A549 (cell line): ENCODE results near the gene GPR78. TPM values are rescaled to one million over a fixed set of nuclear protein-coding genes. Genes with fewer than 3 reads are reported as not detected.

Experiments used
- ATAC-seq, 2 experiments: fragments of 200-7000 bp in 1 of 2; fragments of >200 bp in 1 of 2; cut with Nextera tagmentation in 1 of 2; cut with Tn5 transposase in 1 of 2; 3 replicates each; pipeline versions ENCODE4 v1.8.0 to v1.9.1; 2018 to 2020; ENCODE audit warnings: mild to moderate bottlenecking in 1 of 2, moderate library complexity in 1 of 2
- CTCF ChIA-PET: fragments of 300-600 bp; sonication (Branson Sonifier 250); formaldehyde crosslinking; extraction: SDS; loops from one replicate; lab custom pipeline; 2021; ENCODE audit warnings: antibody characterized with exemption, inconsistent platforms; lab: Yijun Ruan, JAX
- POLR2A ChIA-PET: fragments of 350-600 bp; formaldehyde crosslinking; extraction: SDS; loops from one replicate; lab custom pipeline; 2021; ENCODE audit warnings: antibody characterized with exemption, inconsistent platforms; lab: Yijun Ruan, JAX
- DNase-seq, 2 experiments: peaks; one replicate each; pipeline versions ENCODE4 v3.0.0 to v3.0.0-alpha.2; 2011 to 2016; ENCODE audit warnings: low read depth in 1 of 2, low spot score in 1 of 2
- FAIRE-seq: peaks from 2 replicates; lab custom pipeline; 2011; peaks lifted over from hg19 to GRCh38; lab: Jason Lieb, UNC
- H3K27ac ChIP-seq, 2 experiments: fragments of >200 bp; sonication (Bioruptor Twin); formaldehyde crosslinking; 3 replicates each; pipeline ENCODE4 v1.5.1; 2016 to 2017
- H3K4me1 ChIP-seq: fragments of >200 bp; sonication (Bioruptor Twin); formaldehyde crosslinking; 3 replicates; pipeline ENCODE4 v1.6.1; 2016
- H3K4me2 ChIP-seq: fragments of >200 bp; sonication (Bioruptor Twin); formaldehyde crosslinking; 3 replicates; pipeline ENCODE4 v1.6.1; 2016
- H3K4me3 ChIP-seq: fragments of >200 bp; sonication (Bioruptor Twin); formaldehyde crosslinking; 3 replicates; pipeline ENCODE4 v1.5.1; 2016
- H3K9me3 ChIP-seq: fragments of >200 bp; sonication (Bioruptor Twin); formaldehyde crosslinking; 3 replicates; pipeline ENCODE4 v1.6.1; 2016
- BHLHE40 ChIP-seq: IDR thresholded peaks from 2 replicates; pipeline ENCODE4 v1.6.1; 2012; ENCODE audit warnings: low read depth, low read length, inconsistent platforms
- CEBPB ChIP-seq, 2 experiments: fragments of >200 bp in 1 of 2; sonication (Bioruptor Twin) in 1 of 2; formaldehyde crosslinking in 1 of 2; IDR thresholded peaks; 2 replicates each; pipeline ENCODE4 v1.6.1; 2012 to 2016
- CHD4 ChIP-seq: fragments of 200-600 bp; sonication (generic); IDR thresholded peaks from 2 replicates; pipeline ENCODE4 v1.6.1; 2016; ENCODE audit warnings: antibody characterized with exemption, mild to moderate bottlenecking, borderline replicate concordance
- E2F6 ChIP-seq: IDR thresholded peaks from 2 replicates; pipeline ENCODE4 v1.6.1; 2012; ENCODE audit warnings: low read depth, borderline replicate concordance
- EP300 ChIP-seq, 2 experiments: fragments of >200 bp; sonication (Bioruptor Twin); formaldehyde crosslinking; IDR thresholded peaks; 2 replicates in 1 of 2; 3 replicates in 1 of 2; pipeline ENCODE4 v1.6.1; 2016 to 2017
- FOXS1 ChIP-seq: fragments of 250-450 bp; sonication (Bioruptor Pico); IDR thresholded peaks from 2 replicates; pipeline ENCODE4 v1.5.0; 2020; ENCODE audit warnings: mild to moderate bottlenecking, moderate library complexity
- MAFK ChIP-seq: fragments of 450-650 bp; IDR thresholded peaks from 2 replicates; pipeline ENCODE4 v1.6.1; 2014; ENCODE audit not compliant: partially characterized antibody
- NPAS2 ChIP-seq: fragments of 250-450 bp; sonication (Bioruptor Pico); IDR thresholded peaks from 2 replicates; pipeline ENCODE4 v1.8.0; 2022; ENCODE audit warnings: mild to moderate bottlenecking, moderate library complexity, borderline replicate concordance
- PBX3 ChIP-seq: IDR thresholded peaks from 2 replicates; pipeline ENCODE4 v1.6.1; 2012
- PHF8 ChIP-seq: fragments of 200-600 bp; sonication (generic); IDR thresholded peaks from 2 replicates; pipeline ENCODE4 v1.6.1; 2016; ENCODE audit warnings: low read depth, mild to moderate bottlenecking, antibody characterized with exemption, moderate library complexity, borderline replicate concordance
- POLR2A ChIP-seq: IDR thresholded peaks from 2 replicates; pipeline ENCODE4 v1.6.1; 2012; ENCODE audit warnings: mild to moderate bottlenecking, low read length
- SMC3 ChIP-seq: fragments of >200 bp; sonication (Bioruptor Twin); formaldehyde crosslinking; IDR thresholded peaks from 3 replicates; pipeline ENCODE4 v1.6.1; 2018; ENCODE audit warnings: inconsistent platforms
- ZSCAN20 ChIP-seq: fragments of 250-450 bp; sonication (Bioruptor Pico); IDR thresholded peaks from 2 replicates; pipeline ENCODE4 v1.8.0; 2022; ENCODE audit warnings: mild to moderate bottlenecking, moderate library complexity
- WGBS: methylation state at CpG from one replicate; pipeline ENCODE4 v1.1.6; 2017; ENCODE audit errors: missing lambda C conversion rate; 5-methylcytosine and 5-hydroxymethylcytosine counted together
- polyA plus RNA-seq, 4 experiments: library from polyadenylated mRNA; depleted of rRNA in 3 of 4; stranded (reverse); fragments of >200 nt; fragmentation: RNase III in 1 of 4; extraction: RNeasy Plus Mini Kit Qiagen cat#74134 plus additional on column Dnase treatment in 1 of 4; gene quantifications; 2 replicates in 3 of 4; 3 replicates in 1 of 4; pipeline ENCODE4 v1.2.3, GENCODE V29; 2011 to 2017
- TF ChIP-seq, protein P1 (sequence below): fragments of 200-600 bp; sonication (generic); IDR thresholded peaks from 2 replicates; pipeline ENCODE4 v1.6.1; 2016; ENCODE audit warnings: antibody characterized with exemption, mild to moderate bottlenecking, moderate library complexity
- TF ChIP-seq, protein P2 (sequence below): fragments of >200 bp; sonication (Bioruptor Twin); formaldehyde crosslinking; IDR thresholded peaks from 3 replicates; pipeline ENCODE4 v1.5.1; 2016
- TF ChIP-seq, protein P3 (sequence below): fragments of 450-650 bp; IDR thresholded peaks from 2 replicates; pipeline ENCODE4 v1.6.1; 2014; ENCODE audit warnings: antibody characterized with exemption
- TF ChIP-seq, protein P4 (sequence below): fragments of 250-450 bp; sonication (Bioruptor Pico); IDR thresholded peaks from 2 replicates; pipeline ENCODE4 v1.5.0; 2020; ENCODE audit warnings: low read depth, mild to moderate bottlenecking, moderate library complexity

Gene GPR78
- polyA plus RNA-seq, 2 of the 4 experiments (the other 2 are of a cell fraction) = 0.09 TPM; not detected in 1

GRCh38 chr4:8613421-8614364 lies 33.5 kb downstream of the GPR78 start:
- FAIRE-seq (no peak), ATAC-seq (no peak), DNase-seq (no peak)
- TF ChIP-seq E2F6 = no peak
- TF ChIP-seq, protein P1, sequence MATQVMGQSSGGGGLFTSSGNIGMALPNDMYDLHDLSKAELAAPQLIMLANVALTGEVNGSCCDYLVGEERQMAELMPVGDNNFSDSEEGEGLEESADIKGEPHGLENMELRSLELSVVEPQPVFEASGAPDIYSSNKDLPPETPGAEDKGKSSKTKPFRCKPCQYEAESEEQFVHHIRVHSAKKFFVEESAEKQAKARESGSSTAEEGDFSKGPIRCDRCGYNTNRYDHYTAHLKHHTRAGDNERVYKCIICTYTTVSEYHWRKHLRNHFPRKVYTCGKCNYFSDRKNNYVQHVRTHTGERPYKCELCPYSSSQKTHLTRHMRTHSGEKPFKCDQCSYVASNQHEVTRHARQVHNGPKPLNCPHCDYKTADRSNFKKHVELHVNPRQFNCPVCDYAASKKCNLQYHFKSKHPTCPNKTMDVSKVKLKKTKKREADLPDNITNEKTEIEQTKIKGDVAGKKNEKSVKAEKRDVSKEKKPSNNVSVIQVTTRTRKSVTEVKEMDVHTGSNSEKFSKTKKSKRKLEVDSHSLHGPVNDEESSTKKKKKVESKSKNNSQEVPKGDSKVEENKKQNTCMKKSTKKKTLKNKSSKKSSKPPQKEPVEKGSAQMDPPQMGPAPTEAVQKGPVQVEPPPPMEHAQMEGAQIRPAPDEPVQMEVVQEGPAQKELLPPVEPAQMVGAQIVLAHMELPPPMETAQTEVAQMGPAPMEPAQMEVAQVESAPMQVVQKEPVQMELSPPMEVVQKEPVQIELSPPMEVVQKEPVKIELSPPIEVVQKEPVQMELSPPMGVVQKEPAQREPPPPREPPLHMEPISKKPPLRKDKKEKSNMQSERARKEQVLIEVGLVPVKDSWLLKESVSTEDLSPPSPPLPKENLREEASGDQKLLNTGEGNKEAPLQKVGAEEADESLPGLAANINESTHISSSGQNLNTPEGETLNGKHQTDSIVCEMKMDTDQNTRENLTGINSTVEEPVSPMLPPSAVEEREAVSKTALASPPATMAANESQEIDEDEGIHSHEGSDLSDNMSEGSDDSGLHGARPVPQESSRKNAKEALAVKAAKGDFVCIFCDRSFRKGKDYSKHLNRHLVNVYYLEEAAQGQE = no peak
- TF ChIP-seq CEBPB (IDR thresholded peaks at IDR 0.05) = no peak
- Histone ChIP-seq H3K4me1 (no peaks in the 10 kb centered on the region), H3K4me3 (no peak overlapping the region), H3K27ac (no peak overlapping the region), H3K9me3 (no peaks in the 10 kb centered on the region), H3K4me2 (no peak overlapping the region)
- POLR2A ChIA-PET = no interaction called here
- WGBS = 63% methylated on average over 15 of the region's 35 CpGs
- CTCF ChIA-PET = interaction anchor here (2.0 kb wide), 1 partner anchor 304 kb away, joined by 10 read pairs; no protein-coding TSS in a partner anchor

DNA sequence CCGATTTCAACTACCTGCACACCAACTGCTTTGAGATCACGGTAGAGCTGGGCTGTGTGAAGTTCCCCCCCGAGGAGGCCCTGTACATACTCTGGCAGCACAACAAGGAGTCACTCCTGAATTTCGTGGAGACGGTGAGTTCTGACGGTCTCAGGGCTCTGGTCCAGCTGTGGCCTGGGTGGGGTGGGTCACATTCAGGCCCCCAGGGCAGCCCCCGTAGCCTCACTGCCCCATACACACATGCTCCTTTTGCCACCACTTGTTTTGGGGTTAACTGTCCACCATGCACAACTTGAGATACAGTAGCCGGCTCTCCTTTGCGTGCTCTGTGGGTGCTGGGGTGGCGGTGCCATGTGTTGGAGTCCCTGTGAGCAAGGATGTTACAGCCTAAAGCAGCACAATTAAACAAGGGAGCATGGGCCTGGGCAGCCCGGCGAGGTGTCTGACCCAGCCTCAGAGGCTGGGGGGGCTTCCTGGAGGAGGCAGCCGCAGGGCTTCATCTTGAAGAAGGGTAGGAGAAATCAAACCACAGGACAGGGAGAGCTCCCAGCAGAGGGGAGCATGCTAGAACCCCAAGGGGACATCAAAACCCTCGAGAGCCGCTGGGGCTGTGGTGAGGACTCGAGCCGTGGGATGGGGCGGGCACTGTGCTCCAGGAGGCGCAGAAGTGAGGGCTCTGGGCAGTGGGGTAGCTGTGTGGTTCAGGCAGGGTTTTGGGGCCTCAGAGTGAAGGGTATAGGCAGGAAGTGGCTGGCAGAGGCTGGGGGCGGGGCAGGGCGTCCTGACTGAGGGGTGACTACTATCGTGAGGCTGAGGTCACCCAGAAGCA lies 34.4 kb downstream of the GPR78 start:
- H3K4me1 ChIP-seq = no peaks in the 10 kb centered on the region
- no peak for ATAC-seq
- H3K4me3 ChIP-seq = no peak overlapping the region
- FAIRE-seq = no peak
- ChIA-PET POLR2A (no interaction called here), CTCF (no interaction called here)
- no peak for DNase-seq
- TF ChIP-seq BHLHE40 (no peak), NPAS2 (CRISPR knock-in tag) (no peak), POLR2A (no peak), EP300 (IDR thresholded peaks at IDR 0.05) (no peak), MAFK (no peak), CEBPB (IDR thresholded peaks at IDR 0.05) (no peak)
- TF ChIP-seq, protein P2, sequence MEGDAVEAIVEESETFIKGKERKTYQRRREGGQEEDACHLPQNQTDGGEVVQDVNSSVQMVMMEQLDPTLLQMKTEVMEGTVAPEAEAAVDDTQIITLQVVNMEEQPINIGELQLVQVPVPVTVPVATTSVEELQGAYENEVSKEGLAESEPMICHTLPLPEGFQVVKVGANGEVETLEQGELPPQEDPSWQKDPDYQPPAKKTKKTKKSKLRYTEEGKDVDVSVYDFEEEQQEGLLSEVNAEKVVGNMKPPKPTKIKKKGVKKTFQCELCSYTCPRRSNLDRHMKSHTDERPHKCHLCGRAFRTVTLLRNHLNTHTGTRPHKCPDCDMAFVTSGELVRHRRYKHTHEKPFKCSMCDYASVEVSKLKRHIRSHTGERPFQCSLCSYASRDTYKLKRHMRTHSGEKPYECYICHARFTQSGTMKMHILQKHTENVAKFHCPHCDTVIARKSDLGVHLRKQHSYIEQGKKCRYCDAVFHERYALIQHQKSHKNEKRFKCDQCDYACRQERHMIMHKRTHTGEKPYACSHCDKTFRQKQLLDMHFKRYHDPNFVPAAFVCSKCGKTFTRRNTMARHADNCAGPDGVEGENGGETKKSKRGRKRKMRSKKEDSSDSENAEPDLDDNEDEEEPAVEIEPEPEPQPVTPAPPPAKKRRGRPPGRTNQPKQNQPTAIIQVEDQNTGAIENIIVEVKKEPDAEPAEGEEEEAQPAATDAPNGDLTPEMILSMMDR = no peak
- TF ChIP-seq, protein P3, sequence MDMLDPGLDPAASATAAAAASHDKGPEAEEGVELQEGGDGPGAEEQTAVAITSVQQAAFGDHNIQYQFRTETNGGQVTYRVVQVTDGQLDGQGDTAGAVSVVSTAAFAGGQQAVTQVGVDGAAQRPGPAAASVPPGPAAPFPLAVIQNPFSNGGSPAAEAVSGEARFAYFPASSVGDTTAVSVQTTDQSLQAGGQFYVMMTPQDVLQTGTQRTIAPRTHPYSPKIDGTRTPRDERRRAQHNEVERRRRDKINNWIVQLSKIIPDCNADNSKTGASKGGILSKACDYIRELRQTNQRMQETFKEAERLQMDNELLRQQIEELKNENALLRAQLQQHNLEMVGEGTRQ = no peak
- H3K4me2 ChIP-seq = no peak overlapping the region
- no peaks in the 10 kb centered on the region for H3K9me3 ChIP-seq
- no peak overlapping the region for H3K27ac ChIP-seq
- 53% methylated on average over 13 of the region's 22 CpGs for WGBS

DNA sequence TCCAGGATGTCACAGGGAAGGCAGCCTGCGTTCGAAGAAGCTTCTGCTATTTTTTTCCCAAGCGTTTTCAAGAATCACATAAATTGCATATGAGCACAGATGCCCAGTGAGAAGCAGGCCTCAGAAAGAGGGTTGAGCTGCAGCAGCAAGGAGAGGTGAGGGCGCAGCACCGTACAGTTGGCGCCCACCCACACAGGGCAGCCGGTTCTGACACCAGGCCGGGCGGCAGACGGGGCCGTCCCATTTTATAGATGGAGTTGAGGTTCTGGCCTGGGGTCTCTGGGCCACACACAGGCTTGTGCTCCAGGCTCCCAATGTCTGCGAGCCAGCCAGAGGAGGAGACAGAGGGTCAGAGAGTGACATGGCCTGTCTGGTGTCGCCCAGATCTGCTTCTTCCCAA lies 35.2 kb downstream of the GPR78 start:
- Histone ChIP-seq H3K9me3 (no peaks in the 10 kb centered on the region), H3K4me3 (no peak overlapping the region), H3K4me2 (no peak overlapping the region), H3K4me1 (no peaks in the 10 kb centered on the region), H3K27ac (no peak overlapping the region)
- ChIA-PET POLR2A (no interaction called here), CTCF (interaction anchor here (0.8 to 3.3 kb wide), 2 partner anchors 8 to 303 kb away, joined by 3 to 24 read pairs; no protein-coding TSS in a partner anchor)
- ATAC-seq (no peak), DNase-seq (no peak), FAIRE-seq (no peak)
- 52% methylated on average over 8 of the region's 13 CpGs for WGBS
- TF ChIP-seq CHD4 (no peak), SMC3 (no peak), FOXS1 (CRISPR knock-in tag) (no peak), PBX3 (no peak), PHF8 (no peak), ZSCAN20 (CRISPR knock-in tag) (no peak), POLR2A (no peak)
- TF ChIP-seq, protein P2 = no peak
- TF ChIP-seq, protein P4, sequence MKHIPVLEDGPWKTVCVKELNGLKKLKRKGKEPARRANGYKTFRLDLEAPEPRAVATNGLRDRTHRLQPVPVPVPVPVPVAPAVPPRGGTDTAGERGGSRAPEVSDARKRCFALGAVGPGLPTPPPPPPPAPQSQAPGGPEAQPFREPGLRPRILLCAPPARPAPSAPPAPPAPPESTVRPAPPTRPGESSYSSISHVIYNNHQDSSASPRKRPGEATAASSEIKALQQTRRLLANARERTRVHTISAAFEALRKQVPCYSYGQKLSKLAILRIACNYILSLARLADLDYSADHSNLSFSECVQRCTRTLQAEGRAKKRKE (CRISPR knock-in tag) = no peak
